ENCODE data around the gene IER2.
"Not testable (repeated sequence)": the region's sequence is repeated elsewhere in the genome, so short reads cannot be mapped to it uniquely, and the experiment has no call there.

IER2 gene

DNA sequence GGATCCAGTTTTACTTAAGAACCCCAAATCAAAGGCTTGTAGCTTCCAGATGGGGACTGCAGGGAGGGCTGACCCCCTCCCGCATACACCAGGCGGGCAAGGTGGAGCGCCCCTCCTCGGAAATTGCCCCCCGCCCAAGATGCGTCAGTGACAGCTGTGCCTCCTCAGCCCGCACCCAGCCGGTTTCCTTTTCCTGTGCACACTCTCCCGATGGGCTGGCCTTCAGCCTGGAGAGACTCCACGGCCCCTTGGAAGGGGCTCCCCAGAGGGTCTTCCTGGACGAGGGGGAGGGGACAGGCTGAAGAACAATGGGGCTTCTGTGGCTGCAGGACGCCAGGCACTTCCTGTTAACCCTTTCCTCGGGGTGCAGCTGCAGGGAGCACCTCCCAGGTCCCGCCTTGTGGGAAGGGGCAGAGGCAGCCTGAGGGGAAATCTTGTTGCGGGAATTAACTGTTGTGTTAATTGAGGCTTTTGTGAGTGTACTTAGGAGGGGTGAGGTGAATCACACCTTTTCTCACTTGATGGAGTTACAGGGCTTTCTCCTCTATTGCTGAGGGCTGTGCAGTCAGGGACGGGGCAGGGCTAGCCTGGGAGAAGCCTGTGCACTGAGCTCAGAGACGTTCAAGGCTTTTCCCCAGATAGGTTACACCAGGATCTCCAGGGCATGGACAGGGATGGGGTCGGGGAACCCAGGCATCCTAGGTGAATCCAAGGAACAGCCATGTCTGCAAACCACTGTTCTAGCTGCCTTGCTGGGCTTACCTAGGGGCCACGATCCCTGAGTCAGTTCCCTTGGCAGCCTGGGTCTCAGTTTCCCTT lies 14.3 kb downstream of the IER2 start:
- DNase-seq (ENCODE audit: low spot score), result peak; percentile 38

GRCh38 chr19:13165162-13165997 lies 15.2 kb downstream of the IER2 start:
- DNase-seq (ENCODE audit: low spot score), result no peak

GRCh38 chr19:13166151-13166550 lies 15.9 kb downstream of the IER2 start:
- DNase-seq (ENCODE audit: low spot score), result not testable (repeated sequence)

DNA sequence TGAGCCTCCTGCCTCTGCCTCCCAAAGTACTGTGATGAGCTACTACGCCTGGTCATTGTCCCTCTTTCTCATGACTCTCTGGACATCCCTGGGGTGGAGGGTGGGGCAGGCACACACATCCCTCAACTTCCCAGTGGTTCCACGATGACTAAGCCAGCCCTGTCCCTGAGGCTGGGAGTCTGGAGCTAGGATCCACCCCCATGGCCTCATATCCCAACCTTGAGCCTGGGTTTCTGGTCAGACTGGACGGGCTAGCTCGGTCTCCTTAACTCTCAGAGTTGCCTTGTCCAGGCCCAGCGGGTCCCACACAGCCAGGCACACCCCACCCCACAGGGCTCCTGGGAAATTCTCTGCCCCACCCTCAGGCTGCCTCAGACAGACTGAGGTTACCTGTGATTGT lies 19.6 kb downstream of the IER2 start:
- DNase-seq (ENCODE audit: low spot score), result peak; percentile 95

DNA sequence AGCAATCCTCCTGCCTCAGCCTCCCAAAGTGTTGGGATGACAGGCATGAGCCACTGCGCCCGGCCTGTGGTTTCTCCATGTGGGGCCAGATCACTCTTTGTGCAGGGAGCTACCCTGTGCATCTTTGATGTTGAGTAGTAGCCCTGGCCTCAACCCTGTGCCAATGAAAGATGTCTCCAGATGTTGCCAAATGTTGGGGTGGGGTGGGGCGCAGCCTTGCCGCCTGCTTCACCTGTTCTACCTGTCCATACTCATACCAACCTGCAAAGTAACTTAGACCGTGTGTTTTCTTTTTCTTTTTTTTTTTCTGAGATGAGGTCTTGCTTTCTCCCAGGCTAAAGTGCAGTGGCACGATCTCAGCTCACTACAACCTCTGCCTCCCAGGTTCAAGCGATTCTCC lies 20.9 kb downstream of the IER2 start:
- no peak for DNase-seq (ENCODE audit: low spot score)

- peak; percentile 90 for DNase-seq (ENCODE audit: low spot score)
Measured at GRCh38 chr19:13172346-13173138, 22.3 kb downstream of the IER2 start.

- no peak for DNase-seq (ENCODE audit: low spot score)
Measured at GRCh38 chr19:13173139-13173737, 23.0 kb downstream of the IER2 start.

DNA sequence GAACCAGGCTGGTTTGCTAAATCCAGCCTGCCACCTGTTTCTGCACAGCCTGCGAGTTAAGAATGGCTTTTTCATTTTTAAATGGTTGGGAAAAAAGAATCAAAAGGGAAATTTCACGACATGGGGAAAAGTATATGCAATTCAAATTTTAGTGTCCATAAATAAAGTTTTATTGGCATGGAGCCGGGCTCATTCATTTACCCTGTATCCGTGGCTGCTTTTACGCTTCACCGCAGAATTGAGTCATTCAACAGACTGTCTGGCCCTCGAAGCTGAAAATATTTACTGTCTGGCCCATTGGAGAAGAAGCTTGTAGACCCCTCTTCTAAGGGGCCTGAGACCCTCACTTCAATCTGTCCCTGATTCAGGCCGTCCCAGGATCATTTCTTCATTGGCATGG lies 26.1 kb downstream of the IER2 start:
- no peak for DNase-seq (ENCODE audit: low spot score)

DNA sequence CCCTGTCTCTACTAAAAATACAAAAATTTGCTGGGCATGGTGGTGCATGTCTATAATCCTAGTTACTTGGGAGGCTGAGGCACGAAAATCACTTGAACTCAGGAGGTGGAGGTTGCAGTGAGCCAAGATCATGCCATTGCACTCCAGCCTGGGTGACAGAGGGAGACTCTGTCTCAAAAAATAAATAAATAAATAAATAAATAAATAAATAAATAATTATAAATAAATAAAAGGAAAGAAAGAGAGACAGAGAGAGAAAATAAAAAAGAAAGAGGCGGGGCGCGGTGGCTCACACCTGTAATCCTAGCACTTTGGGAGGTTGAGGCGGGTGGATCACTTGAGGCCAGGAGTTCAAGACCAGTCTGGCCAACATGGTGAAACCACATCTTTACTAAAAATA lies 27.4 kb downstream of the IER2 start:
- DNase-seq (ENCODE audit: low spot score), result not testable (repeated sequence)

DNA sequence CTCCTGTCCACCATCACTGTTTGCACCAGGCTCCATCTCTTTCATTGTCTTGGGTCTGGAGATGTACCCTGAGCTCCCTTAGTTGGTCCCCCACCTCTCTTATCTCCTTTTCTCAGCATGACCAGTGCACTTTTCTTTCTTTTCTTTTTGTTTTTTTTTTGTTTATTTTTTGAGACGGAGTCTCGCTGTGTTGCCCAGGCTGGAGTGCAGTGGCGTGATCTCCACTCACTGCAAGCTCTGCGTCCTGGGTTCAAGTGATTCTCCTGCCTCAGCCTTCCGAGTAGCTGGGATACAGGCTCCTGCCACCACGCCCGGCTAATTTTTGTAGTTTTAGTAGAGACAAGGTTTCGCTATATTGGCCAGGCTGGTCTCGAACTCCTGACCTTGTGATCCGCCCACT lies 28.1 kb downstream of the IER2 start:
- not testable (repeated sequence) for DNase-seq (ENCODE audit: low spot score)

GRCh38 chr19:13181747-13182388 lies 31.7 kb downstream of the IER2 start:
- peak; percentile 63 for DNase-seq (ENCODE audit: low spot score)

GRCh38 chr19:13184926-13185325 lies 34.7 kb downstream of the IER2 start:
- not testable (repeated sequence) for DNase-seq (ENCODE audit: low spot score)

- not testable (repeated sequence) for DNase-seq (ENCODE audit: low spot score)
Measured at GRCh38 chr19:13185763-13186657, 35.8 kb downstream of the IER2 start.

GRCh38 chr19:13186688-13187087 lies 36.5 kb downstream of the IER2 start:
- DNase-seq (ENCODE audit: low spot score), result not testable (repeated sequence)

DNA sequence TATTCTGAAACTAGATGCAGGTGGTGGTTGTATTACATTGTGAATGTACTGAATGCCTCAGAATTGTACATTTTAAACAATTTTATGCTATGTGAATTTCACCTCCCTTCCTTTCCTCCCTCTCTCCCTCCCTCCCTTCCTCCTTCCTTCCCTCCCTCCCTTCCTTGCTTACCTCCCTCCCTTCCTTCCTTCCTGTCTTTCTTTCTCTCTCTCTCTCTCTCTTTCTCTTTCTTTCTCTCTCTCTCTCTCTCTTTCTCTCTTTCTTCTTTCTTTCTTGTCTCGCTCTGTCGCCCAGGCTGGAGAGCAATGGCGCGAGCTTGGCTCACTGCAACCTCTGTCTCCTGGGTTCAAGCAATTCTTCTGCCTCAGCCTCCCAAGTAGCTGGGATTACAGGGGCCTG lies 37.2 kb downstream of the IER2 start:
- no peak for DNase-seq (ENCODE audit: low spot score)

- DNase-seq (ENCODE audit: low spot score), result peak; percentile 3
Measured at GRCh38 chr19:13189600-13189999, 39.4 kb downstream of the IER2 start.

DNA sequence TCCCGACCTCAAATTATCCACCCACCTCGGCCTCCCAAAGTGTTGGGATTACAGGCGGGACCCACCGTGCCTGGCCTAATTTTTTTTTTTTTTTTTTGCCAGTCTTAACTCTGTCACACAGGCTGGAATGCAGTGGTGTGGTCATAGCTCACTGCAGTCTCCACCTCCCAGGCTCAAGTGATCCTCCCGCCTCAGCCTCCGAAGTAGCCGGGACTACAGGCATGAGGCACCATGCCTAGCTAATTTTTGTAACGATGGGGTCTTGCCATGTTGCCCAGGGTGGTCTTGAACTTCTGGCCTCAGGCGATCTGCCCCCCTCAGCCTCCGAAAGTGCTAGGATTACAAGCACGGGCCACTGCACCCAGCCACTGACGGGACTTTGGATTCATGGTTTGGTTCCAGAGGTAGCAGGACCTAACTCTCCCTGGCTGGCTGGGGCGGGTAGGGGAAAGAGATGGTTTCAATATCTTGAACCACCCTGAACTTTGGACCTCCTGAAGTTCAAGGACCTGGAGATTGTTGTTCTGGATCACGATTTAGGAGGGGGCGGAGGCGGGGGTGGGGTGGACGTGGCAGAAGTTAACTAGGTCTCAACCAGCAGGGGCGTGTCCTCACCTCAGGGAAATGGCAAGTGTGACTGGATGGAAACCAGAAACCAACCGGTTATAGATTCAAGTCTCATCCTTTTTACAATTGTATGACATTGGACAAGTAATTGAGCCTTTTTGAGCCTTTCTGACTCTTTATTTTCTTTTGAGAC lies 40.8 kb downstream of the IER2 start:
- no peak for DNase-seq (ENCODE audit: low spot score)

- DNase-seq (ENCODE audit: low spot score), result no peak
Measured at GRCh38 chr19:13195678-13196077, 45.5 kb downstream of the IER2 start.

GRCh38 chr19:13198634-13199033 lies 48.4 kb downstream of the IER2 start:
- no peak for DNase-seq (ENCODE audit: low spot score)

- DNase-seq (ENCODE audit: low spot score), result not testable (repeated sequence)
Measured at GRCh38 chr19:13202112-13202511, 51.9 kb downstream of the IER2 start.

Data from hepatic stellate cell (primary cell).